GM18867 (cell line): ENCODE data around the gene GRB7.

Experiments
- ATAC-seq: cut with Tn5 transposase; IDR thresholded peaks from one replicate; pipeline ENCODE4 v1.9.1; 2021; ENCODE audit warnings: mild to moderate bottlenecking, moderate library complexity; ENCODE audit not compliant: unreplicated experiment

The GRB7 gene

DNA sequence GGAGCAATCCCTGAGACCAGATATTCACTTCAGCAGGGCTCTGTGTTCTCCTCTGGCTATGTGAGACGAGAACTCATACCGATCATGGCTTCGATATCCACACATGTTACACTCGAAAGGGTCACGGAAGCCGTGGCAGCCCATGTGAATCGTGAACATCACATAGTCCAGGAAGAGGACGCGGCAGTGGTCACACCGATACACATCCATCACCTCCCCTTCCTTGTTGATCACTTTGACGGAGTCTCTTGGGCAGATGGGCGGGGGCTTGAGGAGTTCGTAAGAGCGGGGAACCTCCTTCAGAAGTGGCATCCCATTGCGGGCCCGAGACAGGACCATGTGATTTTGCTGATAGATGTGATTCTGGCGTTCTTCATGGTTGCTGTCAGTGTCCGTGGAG, 28.0 kb downstream of the GRB7 start:
- no peak for ATAC-seq

- ATAC-seq = no peak
Observed at GRCh38 chr17:39767147-39767546, 29.4 kb downstream of the GRB7 start.

GRCh38 chr17:39769974-39770587, 32.3 kb downstream of the GRB7 start:
- ATAC-seq = peak; percentile 48

GRCh38 chr17:39772415-39772814, 34.7 kb downstream of the GRB7 start:
- no peak for ATAC-seq

DNA sequence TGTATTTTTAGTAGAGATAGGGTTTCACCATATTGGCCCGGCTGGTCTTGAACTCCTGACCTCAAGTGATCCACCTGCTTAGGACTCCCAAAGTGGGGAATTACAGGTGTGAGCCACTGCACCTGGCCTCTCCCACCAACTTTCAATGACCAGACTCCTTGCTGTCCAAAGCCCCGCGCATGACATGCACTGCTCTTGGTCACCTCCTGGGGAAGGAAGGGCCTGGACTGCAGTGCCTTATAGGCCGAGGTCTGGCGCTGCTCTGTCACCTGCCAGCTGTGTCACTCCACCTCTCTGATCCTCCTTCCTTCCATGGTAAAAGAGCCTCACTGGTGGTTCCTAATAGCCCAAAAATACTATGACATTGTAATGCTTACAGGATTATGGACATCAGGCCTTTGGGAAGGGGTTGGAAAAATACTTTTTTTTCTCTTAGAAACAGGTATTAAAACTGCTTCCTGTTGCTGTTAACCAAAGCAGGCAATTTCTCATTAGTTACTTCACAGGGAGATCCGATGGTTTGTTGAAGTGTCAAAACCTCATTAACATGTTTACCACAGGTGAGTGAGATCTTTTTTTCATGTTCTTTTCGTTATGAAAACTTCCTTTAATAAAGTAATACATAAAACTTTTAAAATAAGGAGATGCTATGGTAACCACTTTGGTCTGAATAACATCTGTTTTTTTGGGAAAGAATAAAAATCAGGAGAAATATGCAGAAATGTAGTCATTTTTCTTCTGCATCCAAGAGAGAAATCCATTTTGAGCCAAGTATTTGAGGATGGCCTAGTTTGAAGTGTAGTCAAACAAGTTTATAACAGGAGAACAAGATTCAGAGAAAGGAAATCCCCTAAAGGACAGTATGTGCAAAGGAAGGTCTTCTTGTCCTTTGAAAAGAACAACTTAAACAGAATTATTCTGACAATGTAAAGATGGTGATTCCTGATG, 35.5 kb downstream of the GRB7 start:
- ATAC-seq = no peak

GRCh38 chr17:39774047-39774446, 36.3 kb downstream of the GRB7 start:
- no peak for ATAC-seq

GRCh38 chr17:39775031-39775430, 37.3 kb downstream of the GRB7 start:
- no peak for ATAC-seq

DNA sequence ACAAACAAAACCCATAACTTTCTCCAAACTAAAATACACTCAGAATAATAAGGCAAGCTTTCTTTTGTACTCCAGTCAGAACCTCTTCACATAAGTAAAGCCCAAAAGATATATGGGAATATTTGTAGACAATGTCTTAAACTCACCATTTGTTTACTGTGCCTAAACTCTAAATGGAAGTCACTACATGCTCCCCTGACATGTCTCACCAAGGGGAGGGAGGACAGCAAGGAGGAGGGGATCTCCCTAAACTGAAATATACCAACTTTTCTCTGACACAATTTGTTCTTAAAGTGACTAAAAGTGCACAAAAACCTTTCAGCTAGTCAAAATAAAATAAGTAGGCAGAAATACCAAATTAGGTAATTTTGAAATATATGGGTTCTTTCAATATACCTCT, 38.5 kb downstream of the GRB7 start:
- ATAC-seq = no peak

GRCh38 chr17:39777534-39778365, 40.0 kb downstream of the GRB7 start:
- peak; percentile 53 for ATAC-seq

DNA sequence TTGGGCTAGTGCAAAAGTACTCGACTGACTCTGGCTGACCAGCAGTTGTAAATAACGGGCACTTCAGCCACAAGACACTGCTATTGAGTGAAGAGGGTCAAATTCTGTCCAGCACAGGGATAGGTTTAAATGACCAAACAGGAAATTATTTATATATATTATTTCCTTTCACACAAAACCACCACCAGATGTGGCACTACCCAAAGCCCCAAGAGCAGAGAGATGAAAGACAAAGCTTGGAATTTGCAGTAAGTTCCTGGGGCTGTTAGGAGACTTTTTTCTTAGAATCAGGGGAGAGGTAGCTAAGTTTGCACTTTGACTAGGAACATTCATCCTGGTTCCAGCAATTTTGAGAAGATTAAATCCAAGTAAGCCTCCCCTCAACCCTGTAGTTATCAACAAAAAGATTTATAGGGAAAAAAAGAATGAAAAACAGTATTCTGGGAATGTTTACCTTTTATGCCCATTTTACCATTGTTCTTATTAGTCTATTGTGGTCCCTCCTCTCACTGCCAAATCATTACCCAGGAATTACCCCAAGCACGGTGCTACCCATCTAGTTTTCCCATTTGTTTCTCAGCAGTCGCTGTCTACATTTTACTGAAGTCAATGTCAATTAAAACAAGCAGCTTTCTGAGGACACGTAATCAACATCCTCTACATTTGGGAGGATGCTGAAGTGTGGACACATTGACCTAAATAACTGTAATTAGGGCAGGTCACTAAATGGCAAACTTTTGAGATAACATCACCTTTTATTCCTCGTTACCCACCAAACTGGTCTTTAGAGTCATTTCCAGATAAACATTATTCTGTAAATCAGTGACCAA, 43.5 kb downstream of the GRB7 start:
- ATAC-seq = no peak

GRCh38 chr17:39781861-39782213, 44.1 kb downstream of the GRB7 start:
- ATAC-seq = no peak

DNA sequence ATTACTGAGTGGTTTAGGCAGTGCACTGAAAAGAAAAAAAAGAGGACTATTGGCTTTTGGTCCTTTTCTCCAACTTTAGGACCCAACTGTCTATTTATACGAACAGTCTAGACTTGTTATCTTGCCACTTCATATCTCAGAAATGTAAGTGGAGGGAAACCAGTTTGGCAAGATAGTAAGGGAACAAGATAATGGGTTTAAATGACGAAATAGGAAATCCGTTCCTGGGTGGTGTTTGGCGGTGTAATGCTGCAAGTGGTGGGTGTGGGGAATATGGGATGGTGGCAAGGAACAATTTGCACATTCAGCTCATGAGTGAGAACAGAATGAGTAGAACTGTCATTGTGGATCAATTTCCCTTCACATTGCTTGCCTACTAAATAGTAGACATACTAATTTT, 44.7 kb downstream of the GRB7 start:
- ATAC-seq = no peak

DNA sequence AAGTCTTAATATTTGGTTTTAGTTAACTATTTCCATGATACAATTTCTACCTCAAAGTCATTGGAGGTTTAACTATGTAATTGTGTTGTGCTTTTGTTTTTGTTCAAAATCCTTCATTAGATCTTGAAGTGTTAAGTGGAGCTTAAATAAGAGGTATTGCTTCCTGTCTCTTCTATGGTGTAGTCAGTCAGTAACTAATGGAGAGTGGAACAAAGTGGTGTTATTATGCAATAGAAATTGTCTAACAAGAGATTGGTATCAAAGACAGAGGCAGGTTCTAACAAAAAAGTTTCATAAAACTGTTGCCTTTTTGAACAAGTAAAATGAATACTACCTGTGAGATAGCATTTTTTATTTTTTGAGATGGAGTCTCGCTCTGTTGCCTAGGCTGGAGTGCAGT, 45.2 kb downstream of the GRB7 start:
- ATAC-seq = no peak

- ATAC-seq = no peak
Observed at GRCh38 chr17:39787041-39787440, 49.3 kb downstream of the GRB7 start.

GRCh38 chr17:39787743-39788484, 50.2 kb downstream of the GRB7 start:
- no peak for ATAC-seq

GRCh38 chr17:39791111-39791992, 53.6 kb downstream of the GRB7 start:
- no peak for ATAC-seq

- no peak for ATAC-seq
Observed at GRCh38 chr17:39792526-39793221, 54.9 kb downstream of the GRB7 start.

- ATAC-seq = no peak
Observed at GRCh38 chr17:39793301-39793872, 55.6 kb downstream of the GRB7 start.
